Erythroblast (primary cell): ENCODE data around the gene TMCC3.

ENCODE experiments used
- GATA1 ChIP-seq: IDR thresholded peaks from 2 replicates; pipeline ENCODE4 v1.6.1; 2011; ENCODE audit warnings: low read depth, mild to moderate bottlenecking, control low read depth, low read length, moderate library complexity
- POLR2A ChIP-seq: IDR thresholded peaks from 2 replicates; pipeline ENCODE4 v1.6.1; 2011; ENCODE audit warnings: mild to moderate bottlenecking, low read length

DNA sequence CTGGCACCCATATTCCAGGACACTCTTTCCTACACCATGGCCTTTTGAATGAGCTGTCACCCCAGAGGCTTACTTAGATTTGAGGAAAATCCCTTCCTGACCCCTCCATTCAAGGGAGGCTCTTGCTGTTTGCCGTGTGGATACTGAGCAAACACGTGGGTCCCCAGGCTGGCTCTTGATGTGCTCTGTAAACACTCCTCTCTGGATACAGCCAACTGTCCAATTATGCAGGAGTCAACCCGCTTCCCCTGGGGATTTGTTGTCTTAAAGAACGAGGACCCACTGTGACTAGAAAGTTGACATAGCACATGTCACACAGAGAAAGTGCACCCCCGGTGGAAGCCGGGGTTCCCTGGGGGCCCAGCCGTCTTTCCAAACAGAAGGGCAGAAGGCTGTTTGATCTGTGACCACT, 114.8 kb downstream of the TMCC3 start:
- no peak for TF ChIP-seq POLR2A
- TF ChIP-seq GATA1 = no peak
